ENCODE measurements around the gene SLC22A15.

SLC22A15 gene

DNA sequence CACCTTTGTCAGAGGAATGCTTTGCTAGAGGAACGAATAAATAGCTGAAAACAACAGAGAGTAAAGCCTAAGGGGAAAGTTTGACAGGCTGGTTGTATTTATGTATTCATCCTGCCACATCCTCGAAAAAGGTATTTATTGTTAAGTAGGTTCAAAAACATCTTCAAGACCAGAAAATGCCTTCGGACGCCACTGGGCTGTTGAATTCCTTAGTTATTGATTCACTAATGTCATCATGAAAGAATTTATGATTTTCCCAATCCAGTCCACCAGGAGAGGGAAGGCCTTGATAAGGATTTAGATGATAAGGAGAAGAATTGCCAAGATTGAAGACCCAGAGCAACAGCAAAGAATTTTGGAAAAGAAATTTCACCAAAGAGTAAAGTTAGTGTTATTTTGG lies 99.7 kb downstream of the SLC22A15 start:
- no peak for TF ChIP-seq JUND (IDR thresholded peaks at IDR 0.05; ENCODE audit: low read depth)
- DNase-seq (ENCODE audit: low read depth in 1 of 2, low spot score in 1 of 2), result no peak
- in situ Hi-C loops (cut with HindIII; ENCODE audit: low pct_unique_long_range_greater_than_20kb, low sequenced_read_pairs), result no loop called here

DNA sequence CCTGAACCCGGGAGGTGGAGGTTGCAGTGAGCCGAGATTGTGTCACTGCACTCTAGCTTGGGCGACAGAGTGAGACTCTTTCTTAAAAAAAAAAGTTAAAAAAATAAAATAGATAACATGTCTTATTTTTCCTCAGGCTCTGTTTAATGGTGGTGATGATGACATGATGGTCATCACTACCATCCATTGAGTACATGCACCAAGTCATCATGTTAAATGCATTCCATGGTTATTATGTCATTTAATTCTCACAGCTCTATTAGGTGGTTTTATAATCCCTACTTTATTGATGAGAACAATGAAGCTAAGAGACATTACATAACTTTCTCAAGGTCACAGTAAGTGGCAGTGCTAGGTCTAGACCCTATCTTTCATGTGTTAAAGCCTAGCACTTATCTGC lies 100.5 kb downstream of the SLC22A15 start:
- no peak for TF ChIP-seq JUND (IDR thresholded peaks at IDR 0.05; ENCODE audit: low read depth)
- no peak for DNase-seq (ENCODE audit: low read depth in 1 of 2, low spot score in 1 of 2)
- in situ Hi-C loops (cut with HindIII; ENCODE audit: low pct_unique_long_range_greater_than_20kb, low sequenced_read_pairs), result no loop called here

GRCh38 chr1:116078699-116079223 lies 102.4 kb downstream of the SLC22A15 start:
- no peak for DNase-seq (ENCODE audit: low read depth in 1 of 2, low spot score in 1 of 2)
- TF ChIP-seq JUND (IDR thresholded peaks at IDR 0.05; ENCODE audit: low read depth), result no peak
- in situ Hi-C loops (cut with HindIII; ENCODE audit: low pct_unique_long_range_greater_than_20kb, low sequenced_read_pairs), result no loop called here

DNA sequence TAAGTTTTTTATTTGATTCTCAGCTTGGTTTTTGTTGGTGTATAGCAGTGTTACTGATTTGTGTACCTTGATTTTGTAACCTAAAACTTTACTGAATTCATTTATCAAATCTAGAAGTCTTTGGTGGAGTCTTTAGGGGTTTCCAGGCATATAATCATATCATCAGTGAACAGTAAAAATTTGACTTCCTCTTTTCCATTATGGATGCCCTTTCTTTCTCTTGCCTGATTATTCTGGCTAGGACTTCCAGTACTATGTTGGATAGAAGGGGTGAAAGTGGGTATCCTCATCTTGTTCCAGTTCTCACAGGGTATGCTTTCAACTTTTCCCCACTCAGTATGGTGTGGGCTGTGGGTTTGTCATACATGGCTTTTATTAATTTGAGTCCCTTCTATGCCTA lies 111.3 kb downstream of the SLC22A15 start:
- TF ChIP-seq JUND (IDR thresholded peaks at IDR 0.05; ENCODE audit: low read depth), result no peak
- DNase-seq (ENCODE audit: low read depth in 1 of 2, low spot score in 1 of 2), result no peak
- in situ Hi-C loops (cut with HindIII; ENCODE audit: low pct_unique_long_range_greater_than_20kb, low sequenced_read_pairs), result no loop called here

GRCh38 chr1:116089870-116090269 lies 113.6 kb downstream of the SLC22A15 start:
- TF ChIP-seq JUND (IDR thresholded peaks at IDR 0.05; ENCODE audit: low read depth), result no peak
- no peak for DNase-seq (ENCODE audit: low read depth in 1 of 2, low spot score in 1 of 2)
- in situ Hi-C loops (cut with HindIII; ENCODE audit: low pct_unique_long_range_greater_than_20kb, low sequenced_read_pairs), result no loop called here

GRCh38 chr1:116091083-116091482 lies 114.8 kb downstream of the SLC22A15 start:
- in situ Hi-C loops (cut with HindIII; ENCODE audit: low pct_unique_long_range_greater_than_20kb, low sequenced_read_pairs), result no loop called here
- no peak for DNase-seq (ENCODE audit: low read depth in 1 of 2, low spot score in 1 of 2)
- no peak for TF ChIP-seq JUND (IDR thresholded peaks at IDR 0.05; ENCODE audit: low read depth)

- in situ Hi-C loops (cut with HindIII; ENCODE audit: low pct_unique_long_range_greater_than_20kb, low sequenced_read_pairs), result no loop called here
- DNase-seq (ENCODE audit: low read depth in 1 of 2, low spot score in 1 of 2), result peak in 1 of 2 experiments; percentile 9
- no peak for TF ChIP-seq JUND (IDR thresholded peaks at IDR 0.05; ENCODE audit: low read depth)
These were observed 116.6 kb downstream of the SLC22A15 start for GRCh38 chr1:116092752-116093489.

DNA sequence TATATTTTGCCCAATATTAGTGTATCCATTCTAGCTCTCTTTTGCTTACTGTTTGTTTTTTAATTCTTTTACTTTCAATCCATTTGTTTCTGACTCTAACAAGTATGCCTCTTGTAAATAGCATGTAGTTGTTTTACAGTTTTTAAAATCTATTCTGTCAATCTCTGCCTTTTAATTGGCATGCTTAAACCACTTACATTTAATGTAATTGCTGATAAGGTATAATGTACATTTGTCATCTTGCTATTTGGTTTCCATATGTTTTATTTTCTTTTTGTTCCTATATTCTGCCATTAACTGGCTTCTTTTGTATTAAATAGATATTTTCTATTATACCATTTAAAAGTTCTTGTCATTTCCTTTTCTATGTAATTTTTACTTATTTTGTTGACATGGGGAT lies 118.7 kb downstream of the SLC22A15 start:
- in situ Hi-C loops (cut with HindIII; ENCODE audit: low pct_unique_long_range_greater_than_20kb, low sequenced_read_pairs), result no loop called here
- TF ChIP-seq JUND (IDR thresholded peaks at IDR 0.05; ENCODE audit: low read depth), result no peak
- no peak for DNase-seq (ENCODE audit: low read depth in 1 of 2, low spot score in 1 of 2)

DNA sequence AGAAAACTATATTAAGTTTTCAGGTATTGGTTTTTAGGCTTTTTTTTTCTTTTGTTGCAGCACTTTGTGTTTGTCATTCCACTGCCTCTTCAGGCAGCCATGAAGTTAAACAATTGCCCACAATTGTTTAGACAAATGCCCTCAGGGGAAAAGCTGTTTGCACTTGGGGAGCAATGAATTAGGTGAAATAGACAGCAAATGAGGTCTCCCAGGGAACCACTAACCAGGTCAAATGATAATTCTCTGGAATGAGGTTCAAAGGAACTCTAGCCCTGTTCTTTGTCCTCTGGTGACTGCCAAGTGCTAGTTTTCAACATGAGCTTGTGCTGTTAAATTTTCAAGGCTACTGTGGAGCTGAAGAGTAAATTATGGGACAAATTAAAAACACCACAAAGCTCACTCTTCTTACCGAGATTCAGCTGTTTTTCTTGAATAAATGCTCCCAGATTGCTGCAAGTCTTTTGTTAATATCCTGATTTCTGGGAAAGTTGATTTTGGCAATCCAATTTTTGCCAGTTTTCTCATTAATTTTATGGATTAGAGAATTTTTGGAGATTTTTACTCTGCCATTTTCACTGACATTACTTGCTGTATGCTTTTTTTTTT lies 119.8 kb downstream of the SLC22A15 start:
- TF ChIP-seq JUND (IDR thresholded peaks at IDR 0.05; ENCODE audit: low read depth), result no peak
- in situ Hi-C loops (cut with HindIII; ENCODE audit: low pct_unique_long_range_greater_than_20kb, low sequenced_read_pairs), result no loop called here
- DNase-seq (ENCODE audit: low read depth in 1 of 2, low spot score in 1 of 2), result no peak

GRCh38 chr1:116097626-116098025 lies 121.3 kb downstream of the SLC22A15 start:
- TF ChIP-seq JUND (IDR thresholded peaks at IDR 0.05; ENCODE audit: low read depth), result no peak
- in situ Hi-C loops (cut with HindIII; ENCODE audit: low pct_unique_long_range_greater_than_20kb, low sequenced_read_pairs), result no loop called here
- DNase-seq (ENCODE audit: low read depth in 1 of 2, low spot score in 1 of 2), result no peak

- DNase-seq (ENCODE audit: low read depth in 1 of 2, low spot score in 1 of 2), result no peak
- in situ Hi-C loops (cut with HindIII; ENCODE audit: low pct_unique_long_range_greater_than_20kb, low sequenced_read_pairs), result no loop called here
- no peak for TF ChIP-seq JUND (IDR thresholded peaks at IDR 0.05; ENCODE audit: low read depth)
These were observed 123.1 kb downstream of the SLC22A15 start for GRCh38 chr1:116099379-116099778.

DNA sequence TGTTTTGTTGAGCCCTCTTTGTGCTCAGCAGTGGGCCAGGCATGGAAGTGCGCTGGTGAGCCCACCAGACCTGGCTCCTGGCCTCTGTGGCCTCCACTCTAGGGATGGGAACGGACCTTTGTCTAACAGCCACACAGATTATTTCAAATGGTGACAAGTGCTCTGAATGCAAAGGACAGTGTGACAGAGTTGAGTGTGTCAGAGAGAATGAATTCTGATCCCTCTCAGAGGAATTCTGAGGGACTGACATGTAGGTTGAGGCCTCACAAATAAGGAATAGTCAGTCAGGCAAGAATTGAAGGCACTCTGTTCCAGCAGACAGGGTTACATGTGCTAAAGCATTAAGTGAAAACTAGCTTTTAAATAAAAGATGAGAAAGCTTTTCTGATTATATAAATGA lies 123.6 kb downstream of the SLC22A15 start:
- in situ Hi-C loops (cut with HindIII; ENCODE audit: low pct_unique_long_range_greater_than_20kb, low sequenced_read_pairs), result no loop called here
- DNase-seq (ENCODE audit: low read depth in 1 of 2, low spot score in 1 of 2), result no peak
- TF ChIP-seq JUND (IDR thresholded peaks at IDR 0.05; ENCODE audit: low read depth), result no peak

DNA sequence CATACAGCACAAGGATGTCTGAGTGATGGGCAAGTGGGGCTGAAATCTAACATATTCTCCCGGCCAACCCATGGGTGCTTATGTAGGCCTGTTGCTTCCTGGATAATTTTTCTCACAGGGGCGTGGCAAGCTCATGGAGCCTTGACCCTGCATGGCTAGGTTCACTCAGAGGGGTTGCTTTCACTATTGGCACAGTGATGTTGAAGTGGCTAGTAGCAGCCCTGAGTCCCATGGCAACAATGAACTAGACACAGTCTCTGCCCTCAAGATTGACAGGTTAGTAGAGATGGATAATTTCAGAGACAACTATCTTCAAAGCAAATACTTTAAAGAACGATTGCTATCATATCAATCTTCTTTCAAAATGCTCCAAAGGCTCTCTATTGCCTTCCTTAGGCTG lies 128.4 kb downstream of the SLC22A15 start:
- no peak for TF ChIP-seq JUND (IDR thresholded peaks at IDR 0.05; ENCODE audit: low read depth)
- no peak for DNase-seq (ENCODE audit: low read depth in 1 of 2, low spot score in 1 of 2)
- in situ Hi-C loops (cut with HindIII; ENCODE audit: low pct_unique_long_range_greater_than_20kb, low sequenced_read_pairs), result no loop called here

Data from T47D (cell line).